NCI-H345 (cell line): Measurements from ENCODE around the gene TEC.
A peak's percentile ranks its signal among the peaks of the same experiment; 100 is the strongest.

Source experiments
- DNase-seq: peaks from one replicate; lab custom pipeline; 2025; lab: John Stamatoyannopoulos, UW

The TEC gene

GRCh38 chr4:48269861-48270522 lies 354 bp upstream of the TEC start:
- DNase-seq, result peak; percentile 70

- DNase-seq, result no peak
Measured at GRCh38 chr4:48267574-48267973, 2.1 kb downstream of the TEC start.

GRCh38 chr4:48266781-48267180 lies 2.9 kb downstream of the TEC start:
- no peak for DNase-seq

GRCh38 chr4:48262926-48263325 lies 6.7 kb downstream of the TEC start:
- no peak for DNase-seq

- no peak for DNase-seq
Measured at GRCh38 chr4:48262484-48262883, 7.2 kb downstream of the TEC start.

GRCh38 chr4:48261281-48261680 lies 8.4 kb downstream of the TEC start:
- no peak for DNase-seq

GRCh38 chr4:48259748-48260147 lies 9.9 kb downstream of the TEC start:
- DNase-seq, result no peak

- DNase-seq, result no peak
Measured at GRCh38 chr4:48258845-48259397, 10.7 kb downstream of the TEC start.

- no peak for DNase-seq
Measured at GRCh38 chr4:48255959-48256342, 13.7 kb downstream of the TEC start.

GRCh38 chr4:48255072-48255958 lies 14.3 kb downstream of the TEC start:
- DNase-seq, result peak; percentile 49

- DNase-seq, result peak; percentile 80
Measured at GRCh38 chr4:48254381-48255071, 15.1 kb downstream of the TEC start.

- DNase-seq, result no peak
Measured at GRCh38 chr4:48252313-48252712, 17.3 kb downstream of the TEC start.

- no peak for DNase-seq
Measured at GRCh38 chr4:48250980-48251379, 18.7 kb downstream of the TEC start.

GRCh38 chr4:48250343-48250742 lies 19.3 kb downstream of the TEC start:
- no peak for DNase-seq

- DNase-seq, result no peak
Measured at GRCh38 chr4:48249378-48249777, 20.3 kb downstream of the TEC start.

GRCh38 chr4:48248559-48248953 lies 21.1 kb downstream of the TEC start:
- DNase-seq, result no peak

- no peak for DNase-seq
Measured at GRCh38 chr4:48247878-48248558, 21.6 kb downstream of the TEC start.

- no peak for DNase-seq
Measured at GRCh38 chr4:48247142-48247877, 22.3 kb downstream of the TEC start.

GRCh38 chr4:48244665-48245064 lies 25.0 kb downstream of the TEC start:
- no peak for DNase-seq

GRCh38 chr4:48243887-48244286 lies 25.8 kb downstream of the TEC start:
- no peak for DNase-seq

GRCh38 chr4:48243429-48243828 lies 26.2 kb downstream of the TEC start:
- DNase-seq, result no peak
